ENCODE measurements around the gene PHF21B. TPM values are rescaled to one million over a fixed set of nuclear protein-coding genes. Genes with fewer than 3 reads are reported as not detected.

Gene PHF21B
- total and polyA plus RNA-seq, 2 donors (not counting 3 experiments of a cell fraction or from before 2014, with no cell fraction given) = not detected

- Histone ChIP-seq H3K27ac (ENCODE audit: insufficient read depth, low read depth, low read length) (no peak overlapping the region), H3K9me3 (replicated peaks; ENCODE audit: control insufficient read depth, insufficient read depth, low read length) (peaks cover 2% of the 10 kb centered on the region), H3K9ac (replicated peaks; ENCODE audit: extremely low read depth, insufficient read depth, low read length) (no peak overlapping the region), H3K4me2 (ENCODE audit: insufficient read depth, low read length) (no peak overlapping the region), H3K79me2 (ENCODE audit: control insufficient read depth, insufficient read depth, low read length) (no peaks in the 10 kb centered on the region), H3K4me1 (ENCODE audit: control insufficient read depth, extremely low read depth, insufficient read depth, low read length) (no peaks in the 10 kb centered on the region), H3K36me3 (ENCODE audit: control insufficient read depth in 2 of 2, extremely low read depth in 1 of 2, insufficient read depth in 2 of 2, low read length in 2 of 2) (no peaks in the 10 kb centered on the region), H3K4me3 (replicated peaks in 1 of 3; ENCODE audit: insufficient read depth in 1 of 3, low read depth in 1 of 3, low read length in 3 of 3) (no peak overlapping the region), H2AFZ (ENCODE audit: low read depth, low read length) (no peak overlapping the region), H4K20me1 (replicated peaks; ENCODE audit: control insufficient read depth, extremely low read depth, insufficient read depth, low read length) (no peaks in the 10 kb centered on the region), H3K9me1 (replicated peaks; ENCODE audit: control insufficient read depth, extremely low read depth, insufficient read depth, low read length) (no peaks in the 10 kb centered on the region), H3K27me3 (ENCODE audit: control insufficient read depth in 2 of 2, insufficient read depth in 2 of 2, low read length in 2 of 2) (no peaks in the 10 kb centered on the region)
- CTCF ChIA-PET = no interaction called here
- TF ChIP-seq CTCF (IDR thresholded peaks at IDR 0.05; ENCODE audit: extremely low read depth in 1 of 2, insufficient read depth in 1 of 2, low read depth in 1 of 2, low read length in 2 of 2) (no peak), FOS (IDR thresholded peaks at IDR 0.05; ENCODE audit: borderline replicate concordance, insufficient read depth, low read length) (no peak), JUN (IDR thresholded peaks at IDR 0.05; ENCODE audit: borderline replicate concordance, insufficient read depth, insufficient read length, low read depth) (no peak), MAX (IDR thresholded peaks at IDR 0.05; ENCODE audit: insufficient read depth, insufficient read length) (no peak), POLR2A (IDR thresholded peaks at IDR 0.05; ENCODE audit: low read depth, low read length) (no peak), GATA2 (IDR thresholded peaks at IDR 0.05; ENCODE audit: insufficient read depth, insufficient read length, low read depth, low read length) (no peak), MYC (IDR thresholded peaks at IDR 0.05; ENCODE audit: low read depth, low read length) (no peak), POLR2AphosphoS5 (IDR thresholded peaks at IDR 0.05; ENCODE audit: insufficient read depth, low read depth, low read length) (no peak), EZH2 (IDR thresholded peaks at IDR 0.05; ENCODE audit: borderline replicate concordance, low read depth, low read length, severe bottlenecking) (no peak)
- POLR2A ChIA-PET = no interaction called here
- BruUV-seq (replicated peaks) = no TSS peak
- intact Hi-C loops (cut with micrococcal nuclease) (no loop called here), dilution Hi-C loops (cut with MboI; ENCODE audit: extremely low pct_ligation_motif_present, low sequenced_read_pairs) (no loop called here)
- FAIRE-seq (no peak), DNase-seq (ENCODE audit: low read depth, low spot score) (no peak)
Observed at GRCh38 chr22:44895296-44896055, 114.3 kb downstream of the PHF21B start.
